ENCODE results near the gene WDR27. TPM values are rescaled to one million over a fixed set of nuclear protein-coding genes. Genes with fewer than 3 reads are reported as not detected.

Gene WDR27
- total and polyA plus RNA-seq, 11 donors, result 2.2 to 12.3 (median 5.7) TPM

DNA sequence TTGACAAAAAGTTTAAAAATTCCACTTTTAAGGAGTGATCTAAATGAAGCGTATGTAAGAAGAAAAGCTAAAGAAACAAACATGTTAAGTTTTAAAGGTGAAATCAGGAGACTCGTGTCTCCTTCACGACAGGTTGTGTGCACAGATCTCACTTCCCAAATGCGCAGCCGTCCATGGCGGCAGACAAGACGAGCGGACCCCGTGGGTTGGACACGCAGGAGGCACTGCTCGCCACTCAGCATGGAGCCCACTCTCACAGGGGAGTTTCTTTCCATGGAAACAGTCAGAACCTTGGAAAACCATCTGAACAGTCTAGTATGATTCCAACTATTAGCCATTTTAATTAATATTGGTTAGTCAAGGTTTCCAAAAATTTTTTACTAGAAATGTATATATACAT is 48.9 kb downstream of the WDR27 start:
- intact Hi-C loops (cut with DNase I), result no loop called here

DNA sequence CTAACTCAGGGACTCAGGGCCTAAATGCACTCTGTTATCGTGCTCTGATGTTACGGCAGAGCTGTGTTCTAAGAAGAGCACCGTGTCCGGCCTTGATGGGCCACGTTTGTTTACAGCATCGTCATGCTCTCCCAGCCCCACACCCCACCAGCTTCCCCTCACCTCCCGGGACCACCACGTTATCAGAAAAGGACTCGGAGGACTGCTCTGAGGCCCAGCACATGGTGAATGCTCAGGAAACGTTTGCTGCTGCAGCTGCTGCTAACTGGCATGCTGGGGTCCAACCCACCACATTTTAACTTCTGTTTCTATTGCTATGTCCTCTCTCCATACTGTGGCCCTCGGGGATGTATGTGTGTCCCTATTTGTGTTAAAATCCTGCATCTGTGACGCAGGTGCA is 50.3 kb downstream of the WDR27 start:
- WGBS, 4 donors, result 89 to 92% (median 91%) methylated on average over 12 of the region's 12 CpGs
- ATAC-seq (no peak), DNase-seq (no peak)
- intact Hi-C loops (cut with DNase I), result no loop called here
- TF ChIP-seq POLR2A (IDR thresholded peaks at IDR 0.05), result no peak
- TF ChIP-seq, protein P1, sequence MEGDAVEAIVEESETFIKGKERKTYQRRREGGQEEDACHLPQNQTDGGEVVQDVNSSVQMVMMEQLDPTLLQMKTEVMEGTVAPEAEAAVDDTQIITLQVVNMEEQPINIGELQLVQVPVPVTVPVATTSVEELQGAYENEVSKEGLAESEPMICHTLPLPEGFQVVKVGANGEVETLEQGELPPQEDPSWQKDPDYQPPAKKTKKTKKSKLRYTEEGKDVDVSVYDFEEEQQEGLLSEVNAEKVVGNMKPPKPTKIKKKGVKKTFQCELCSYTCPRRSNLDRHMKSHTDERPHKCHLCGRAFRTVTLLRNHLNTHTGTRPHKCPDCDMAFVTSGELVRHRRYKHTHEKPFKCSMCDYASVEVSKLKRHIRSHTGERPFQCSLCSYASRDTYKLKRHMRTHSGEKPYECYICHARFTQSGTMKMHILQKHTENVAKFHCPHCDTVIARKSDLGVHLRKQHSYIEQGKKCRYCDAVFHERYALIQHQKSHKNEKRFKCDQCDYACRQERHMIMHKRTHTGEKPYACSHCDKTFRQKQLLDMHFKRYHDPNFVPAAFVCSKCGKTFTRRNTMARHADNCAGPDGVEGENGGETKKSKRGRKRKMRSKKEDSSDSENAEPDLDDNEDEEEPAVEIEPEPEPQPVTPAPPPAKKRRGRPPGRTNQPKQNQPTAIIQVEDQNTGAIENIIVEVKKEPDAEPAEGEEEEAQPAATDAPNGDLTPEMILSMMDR (IDR thresholded peaks at IDR 0.05), result no peak
- Histone ChIP-seq H3K4me3 (no peak overlapping the region), H3K9me3 (no peaks in the 10 kb centered on the region), H3K27me3 (no peaks in the 10 kb centered on the region), H3K4me1 (peaks cover 0 to 7% (median 0%) of the 10 kb centered on the region in 12 donors), H3K27ac (no peak overlapping the region), H3K36me3 (peaks cover 0 to 13% (median 0%) of the 10 kb centered on the region in 9 donors)

More for the DNA sequence above, 48.9 kb downstream of the WDR27 start:
- H3K27me3 ChIP-seq, result no peaks in the 10 kb centered on the region
- H3K4me3 ChIP-seq, result no peak overlapping the region
- DNase-seq, result no peak
- H3K9me3 ChIP-seq, result no peaks in the 10 kb centered on the region
- no peak for ATAC-seq
- H3K27ac ChIP-seq, result no peak overlapping the region
- peaks cover 0 to 7% (median 0%) of the 10 kb centered on the region in 12 donors for H3K4me1 ChIP-seq
- TF ChIP-seq POLR2A (IDR thresholded peaks at IDR 0.05), result no peak
- TF ChIP-seq, protein P1 (IDR thresholded peaks at IDR 0.05), result no peak
- WGBS, 4 donors, result 93 to 98% (median 95%) methylated on average over 11 of the region's 11 CpGs
- H3K36me3 ChIP-seq, result peaks cover 0 to 21% (median 0%) of the 10 kb centered on the region in 9 donors

DNA sequence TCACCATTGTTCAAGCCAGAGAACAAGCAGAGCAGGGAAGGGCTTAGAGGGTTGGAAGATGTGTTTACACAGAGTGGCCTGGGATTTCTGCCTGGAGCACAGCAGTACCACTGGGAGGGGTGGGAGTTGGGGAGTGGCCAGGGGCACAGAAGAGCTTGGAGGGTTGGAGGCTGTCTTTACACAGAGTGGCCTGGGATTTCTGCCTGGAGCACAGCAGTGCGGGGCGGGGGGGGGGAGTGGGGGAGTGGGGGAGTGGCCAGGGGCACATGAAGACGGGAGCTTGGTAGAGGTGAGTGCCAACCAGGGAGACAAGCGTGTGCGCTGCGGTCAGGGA is 50.9 kb downstream of the WDR27 start:
- no peak for TF ChIP-seq POLR2A (IDR thresholded peaks at IDR 0.05)
- TF ChIP-seq, protein P1 (IDR thresholded peaks at IDR 0.05), result no peak
- Histone ChIP-seq H3K27ac (no peak overlapping the region), H3K9me3 (no peaks in the 10 kb centered on the region), H3K4me3 (no peak overlapping the region), H3K27me3 (no peaks in the 10 kb centered on the region), H3K4me1 (peaks cover 0 to 7% (median 0%) of the 10 kb centered on the region in 12 donors), H3K36me3 (peaks cover 0 to 13% (median 0%) of the 10 kb centered on the region in 9 donors)
- DNase-seq (no peak), ATAC-seq (no peak)
- intact Hi-C loops (cut with DNase I), result no loop called here
- WGBS, 4 donors, result 85 to 94% (median 90%) methylated on average over 5 to 6 of the region's 6 CpGs

DNA sequence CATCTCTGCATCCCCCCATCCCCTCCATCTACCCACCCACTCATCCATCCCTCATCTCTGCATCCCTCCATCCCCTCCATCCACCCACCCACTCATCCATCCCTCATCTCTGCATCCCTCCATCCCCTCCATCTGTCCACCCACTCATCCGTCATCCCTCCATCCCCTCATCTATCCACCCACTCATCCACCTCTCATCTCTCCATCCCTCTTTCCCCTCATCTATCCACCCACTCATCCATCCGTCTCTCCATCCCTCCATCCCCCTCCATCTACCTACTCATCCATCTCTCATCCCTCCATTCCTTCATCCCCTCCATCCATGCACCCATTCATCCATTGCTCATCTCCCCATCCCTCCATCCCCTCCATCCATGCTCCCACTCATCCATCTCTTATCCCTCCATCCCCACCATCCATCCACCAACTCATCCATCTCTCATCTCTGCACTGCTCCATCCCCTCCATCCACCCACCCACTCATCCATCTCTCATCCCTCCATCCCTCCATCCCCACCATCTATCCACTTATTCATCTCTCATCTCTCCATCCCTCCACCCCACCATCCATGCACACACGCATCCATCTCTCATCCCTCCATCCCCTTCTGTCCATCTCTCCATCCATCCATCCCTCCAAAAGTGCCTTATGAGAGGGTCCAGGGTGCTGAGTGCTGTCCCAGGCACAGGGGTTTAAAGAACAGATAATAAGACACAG is 51.4 kb downstream of the WDR27 start:
- Histone ChIP-seq H3K4me3 (no peak overlapping the region), H3K27me3 (no peaks in the 10 kb centered on the region), H3K4me1 (peaks cover 0 to 6% (median 0%) of the 10 kb centered on the region in 12 donors), H3K27ac (no peak overlapping the region), H3K36me3 (peaks cover 0 to 13% (median 0%) of the 10 kb centered on the region in 9 donors), H3K9me3 (no peaks in the 10 kb centered on the region)
- DNase-seq (no peak), ATAC-seq (no peak)
- TF ChIP-seq, protein P1 (IDR thresholded peaks at IDR 0.05), result no peak
- no peak for TF ChIP-seq POLR2A (IDR thresholded peaks at IDR 0.05)
- intact Hi-C loops (cut with DNase I), result no loop called here
- 96 to 99% (median 98%) methylated on average over 3 of the region's 3 CpGs for WGBS, 4 donors

Data from heart left ventricle (tissue), 16 donors.